GM19372 (cell line): Measurements from ENCODE around the gene PAX8.
"Not testable (repeated sequence)": the region's sequence is repeated elsewhere in the genome, so short reads cannot be mapped to it uniquely, and the experiment has no call there.

Experiments
- ATAC-seq: cut with Tn5 transposase; IDR thresholded peaks from one replicate; pipeline ENCODE4 v1.9.1; 2021; ENCODE audit warnings: mild to moderate bottlenecking, low read depth, moderate library complexity; ENCODE audit not compliant: unreplicated experiment

Gene PAX8

GRCh38 chr2:113278742-113279139, at the start of gene PAX8:
PAX8 (minus strand) TSS chr2:113278921; CDS start chr2:113278394, 527 bp downstream.
- no peak for ATAC-seq

DNA sequence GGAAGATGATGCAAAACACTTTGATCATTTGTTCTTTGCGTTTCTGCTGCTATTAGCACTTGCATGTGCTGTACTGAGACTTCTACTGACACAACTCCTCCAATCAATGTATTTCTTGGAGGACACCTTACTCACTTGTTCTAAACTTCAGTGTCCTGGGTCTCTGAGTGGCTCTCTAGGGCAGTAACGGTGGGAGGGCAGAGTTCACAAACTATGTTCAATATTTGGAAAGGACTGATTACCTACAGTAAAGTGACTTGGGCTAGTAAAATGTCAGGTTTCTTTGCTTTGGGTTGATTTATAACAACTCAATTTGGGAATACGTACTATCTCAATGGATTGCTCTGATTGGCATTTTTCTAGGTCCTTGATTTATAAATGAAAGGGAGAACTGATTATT, 49.3 kb upstream of the PAX8 start:
- ATAC-seq, result no peak

- ATAC-seq, result not testable (repeated sequence)
Observed at GRCh38 chr2:113325161-113325731, 46.5 kb upstream of the PAX8 start.

GRCh38 chr2:113324684-113325160, 46.0 kb upstream of the PAX8 start:
- no peak for ATAC-seq

GRCh38 chr2:113323129-113323528, 44.4 kb upstream of the PAX8 start:
- ATAC-seq, result not testable (repeated sequence)

- ATAC-seq, result not testable (repeated sequence)
Observed at GRCh38 chr2:113320106-113320505, 41.4 kb upstream of the PAX8 start.

- not testable (repeated sequence) for ATAC-seq
Observed at GRCh38 chr2:113318941-113319340, 40.2 kb upstream of the PAX8 start.

DNA sequence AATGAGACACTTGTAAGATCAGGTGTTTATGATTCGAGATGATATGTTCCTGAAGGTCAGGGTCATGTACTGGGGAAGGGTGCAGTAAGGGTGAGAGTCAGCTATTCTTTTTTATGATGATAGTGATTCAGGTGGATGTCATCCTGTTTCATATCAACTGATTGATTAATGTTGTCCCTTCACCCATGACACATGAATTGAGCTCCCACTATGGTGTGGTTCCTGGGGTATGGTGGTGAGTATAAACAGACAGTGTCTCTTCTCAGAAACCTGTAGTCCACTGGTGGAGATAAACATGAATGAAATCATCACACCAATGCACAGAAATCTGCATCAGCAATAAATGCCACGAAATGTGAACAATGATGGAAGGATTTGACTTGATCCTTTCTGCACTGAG, 37.4 kb upstream of the PAX8 start:
- no peak for ATAC-seq

- not testable (repeated sequence) for ATAC-seq
Observed at GRCh38 chr2:113314663-113315062, 35.9 kb upstream of the PAX8 start.

GRCh38 chr2:113314176-113314575, 35.5 kb upstream of the PAX8 start:
- ATAC-seq, result not testable (repeated sequence)

GRCh38 chr2:113311781-113312180, 33.1 kb upstream of the PAX8 start:
- not testable (repeated sequence) for ATAC-seq

GRCh38 chr2:113311191-113311590, 32.5 kb upstream of the PAX8 start:
- ATAC-seq, result not testable (repeated sequence)

- no peak for ATAC-seq
Observed at GRCh38 chr2:113309655-113310387, 31.1 kb upstream of the PAX8 start.

GRCh38 chr2:113308784-113309183, 30.1 kb upstream of the PAX8 start:
- ATAC-seq, result not testable (repeated sequence)

GRCh38 chr2:113306207-113306606, 27.5 kb upstream of the PAX8 start:
- ATAC-seq, result not testable (repeated sequence)

GRCh38 chr2:113305749-113306148, 27.0 kb upstream of the PAX8 start:
- ATAC-seq, result not testable (repeated sequence)

GRCh38 chr2:113305146-113305545, 26.4 kb upstream of the PAX8 start:
- ATAC-seq, result no peak

DNA sequence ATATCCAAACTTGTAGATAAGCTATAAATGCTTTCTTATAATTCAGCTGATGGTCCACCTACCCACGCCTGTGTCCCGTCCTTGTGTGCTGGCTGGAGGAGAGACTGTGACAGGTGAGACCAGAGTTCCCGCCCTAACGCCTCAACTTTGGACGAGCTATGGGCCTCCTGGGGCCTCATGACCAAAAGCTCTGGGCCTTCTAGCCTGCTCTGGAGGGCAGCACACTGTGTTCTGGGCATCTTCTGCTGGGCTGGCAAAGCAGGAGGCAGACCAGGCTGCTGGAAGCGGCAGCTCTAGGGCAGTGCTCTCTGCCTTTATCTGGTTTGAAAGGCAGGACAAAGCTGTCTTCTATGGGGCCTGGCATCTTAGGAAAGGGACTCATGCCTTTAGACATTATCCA, 26.0 kb upstream of the PAX8 start:
- ATAC-seq, result no peak

DNA sequence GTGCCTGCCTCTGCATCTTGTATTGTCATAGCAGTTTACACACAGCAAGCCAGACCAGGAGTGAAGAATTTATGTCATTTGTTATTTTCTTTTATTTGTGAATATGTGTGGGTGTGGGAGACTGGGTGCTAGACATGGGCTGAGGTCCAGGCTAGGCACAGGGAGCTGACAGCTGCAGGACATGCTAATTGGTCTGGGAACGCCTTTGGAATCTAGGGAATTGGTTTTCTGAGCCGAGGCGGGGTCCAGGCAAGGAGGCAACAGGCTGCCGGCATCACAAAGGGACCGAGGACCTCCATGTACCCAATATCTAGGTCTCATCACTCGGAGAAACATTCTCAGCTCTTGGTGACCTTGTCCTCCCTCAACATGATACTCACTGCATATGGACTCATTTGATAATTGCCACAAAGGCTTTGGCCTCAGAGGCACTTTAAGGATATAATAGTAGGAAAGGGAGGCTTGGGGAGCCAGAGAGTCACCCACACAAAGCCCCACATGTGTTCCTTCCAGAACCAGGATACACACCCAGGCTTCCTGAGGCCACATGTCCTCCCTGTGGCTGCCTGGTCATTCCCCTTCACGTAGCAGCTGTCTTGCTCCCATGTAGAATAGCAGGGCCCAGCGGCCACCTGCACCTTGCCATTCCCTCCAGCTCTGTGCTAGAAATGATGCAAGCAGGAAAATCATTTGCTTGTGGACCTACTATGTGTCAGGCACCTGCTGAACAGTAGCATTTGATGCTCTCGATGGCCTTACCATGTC, 23.7 kb upstream of the PAX8 start:
- not testable (repeated sequence) for ATAC-seq

DNA sequence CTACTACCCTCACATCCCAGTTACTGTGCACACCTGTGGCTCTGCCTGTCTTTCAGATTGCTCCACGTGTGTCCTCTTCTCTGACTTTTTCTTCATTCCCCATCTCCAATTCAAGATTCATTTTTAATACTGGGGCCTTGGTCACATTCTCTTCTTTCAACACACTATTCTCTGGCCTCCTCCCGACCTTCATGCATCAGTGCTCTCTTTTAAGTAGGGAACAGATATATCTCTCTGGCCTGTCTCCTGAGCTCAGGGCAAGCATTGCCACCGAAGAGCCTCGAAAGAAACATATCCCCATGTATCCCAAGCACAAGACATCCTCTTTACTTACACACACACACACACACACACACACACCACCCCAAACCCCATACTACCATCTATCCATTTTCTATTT, 21.6 kb upstream of the PAX8 start:
- no peak for ATAC-seq

GRCh38 chr2:113298176-113298575, 19.5 kb upstream of the PAX8 start:
- ATAC-seq, result no peak
